Measurements from ENCODE around the gene EBNA1BP2. TPM values are rescaled to one million over a fixed set of nuclear protein-coding genes. Genes with fewer than 3 reads are reported as not detected.

The EBNA1BP2 gene
- total and polyA plus RNA-seq, 2 of the 13 experiments (the other 11 are each of a cell fraction or from before 2014, with no cell fraction given), result 27.1 to 102 TPM

DNA sequence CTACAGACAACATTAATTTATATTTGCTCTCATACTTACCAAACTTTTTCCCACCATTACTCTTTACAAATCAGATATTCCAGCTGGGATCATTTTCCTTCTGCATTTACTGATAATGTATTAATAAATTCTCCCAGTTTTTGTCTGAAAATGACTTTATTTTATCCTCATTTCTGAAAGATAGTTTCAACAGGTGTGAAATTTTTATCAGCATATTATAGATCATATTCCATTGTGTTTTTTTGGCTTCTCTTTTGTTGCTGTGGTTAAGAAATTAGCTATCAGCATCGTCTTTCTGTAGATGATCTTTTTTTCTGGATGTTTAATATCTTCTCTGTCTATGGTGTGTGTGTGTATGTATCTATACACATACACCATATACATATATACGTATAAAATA is 2.8 kb upstream of the EBNA1BP2 start:
- H3K36me3 ChIP-seq (replicated peaks in 1 of 2; ENCODE audit: control insufficient read depth in 1 of 2, insufficient read depth in 2 of 2, low read length in 2 of 2), result peaks cover 0 to 5% of the 10 kb centered on the region in 2 experiments; a peak in 4 of 5 replicates
- no TSS peak for BruUV-seq (replicated peaks)
- in situ Hi-C loops (cut with HindIII; ENCODE audit: extremely low pct_ligation_motif_present, low pct_unique_long_range_greater_than_20kb) (no loop called here), intact Hi-C loops (cut with micrococcal nuclease; ENCODE audit: unreplicated experiment) (no loop called here)
- no peak overlapping the region for H2AFZ ChIP-seq (ENCODE audit: low read length)
- WGBS (ENCODE audit: low lambda C conversion rate), result 1% methylated on average over 2 of the region's 2 CpGs
- peaks cover 20% of the 10 kb centered on the region for H3K79me2 ChIP-seq (ENCODE audit: insufficient read depth, low read length)
- H3K4me2 ChIP-seq (ENCODE audit: low read depth, low read length), result no peak overlapping the region
- ATAC-seq, result no peak
- ChIA-PET POLR2A (no interaction called here), CTCF (ENCODE audit: low intra/inter-chr PET ratio, low total read pairs) (no interaction called here)
- H3K9me3 ChIP-seq (ENCODE audit: low read length), result no peaks in the 10 kb centered on the region
- no peak overlapping the region for H3K9ac ChIP-seq (ENCODE audit: insufficient read depth, low read depth, low read length)
- H3K27me3 ChIP-seq (ENCODE audit: control insufficient read depth in 1 of 2, insufficient read depth in 2 of 2, low read length in 2 of 2), result peaks cover 0 to 26% of the 10 kb centered on the region in 2 experiments; a peak in 3 of 5 replicates
- FAIRE-seq, result no peak
- H3K4me3 ChIP-seq (replicated peaks in 1 of 3; ENCODE audit: insufficient read depth in 1 of 3, low read depth in 2 of 3, low read length in 3 of 3), result no peak overlapping the region
- H3K27ac ChIP-seq (ENCODE audit: extremely low read length, insufficient read depth, low read length), result no peak overlapping the region
- H4K20me1 ChIP-seq (ENCODE audit: insufficient read depth, low read length), result no peaks in the 10 kb centered on the region
- H3K4me1 ChIP-seq (ENCODE audit: insufficient read depth, low read length), result peaks cover 20% of the 10 kb centered on the region
- no peak for DNase-seq (ENCODE audit: low spot score)
- no peak for TF ChIP-seq ZSCAN25 (CRISPR knock-in tag; IDR thresholded peaks at IDR 0.05)
- no peak for TF ChIP-seq ZNF354B (CRISPR knock-in tag; IDR thresholded peaks at IDR 0.05)
- no peak for TF ChIP-seq RBM39 (IDR thresholded peaks at IDR 0.05; ENCODE audit: low read depth, low read length, poor library complexity, severe bottlenecking)
- no peak for TF ChIP-seq SNRNP70 (IDR thresholded peaks at IDR 0.05; ENCODE audit: low read depth, low read length)
- no peak for TF ChIP-seq ZNF33B (CRISPR knock-in tag; IDR thresholded peaks at IDR 0.05)
- TF ChIP-seq CCDC6 (CRISPR knock-in tag; IDR thresholded peaks at IDR 0.05), result no peak
- no peak for TF ChIP-seq KDM2A (CRISPR knock-in tag; IDR thresholded peaks at IDR 0.05; ENCODE audit: borderline replicate concordance, low read depth)
- TF ChIP-seq, protein P1, sequence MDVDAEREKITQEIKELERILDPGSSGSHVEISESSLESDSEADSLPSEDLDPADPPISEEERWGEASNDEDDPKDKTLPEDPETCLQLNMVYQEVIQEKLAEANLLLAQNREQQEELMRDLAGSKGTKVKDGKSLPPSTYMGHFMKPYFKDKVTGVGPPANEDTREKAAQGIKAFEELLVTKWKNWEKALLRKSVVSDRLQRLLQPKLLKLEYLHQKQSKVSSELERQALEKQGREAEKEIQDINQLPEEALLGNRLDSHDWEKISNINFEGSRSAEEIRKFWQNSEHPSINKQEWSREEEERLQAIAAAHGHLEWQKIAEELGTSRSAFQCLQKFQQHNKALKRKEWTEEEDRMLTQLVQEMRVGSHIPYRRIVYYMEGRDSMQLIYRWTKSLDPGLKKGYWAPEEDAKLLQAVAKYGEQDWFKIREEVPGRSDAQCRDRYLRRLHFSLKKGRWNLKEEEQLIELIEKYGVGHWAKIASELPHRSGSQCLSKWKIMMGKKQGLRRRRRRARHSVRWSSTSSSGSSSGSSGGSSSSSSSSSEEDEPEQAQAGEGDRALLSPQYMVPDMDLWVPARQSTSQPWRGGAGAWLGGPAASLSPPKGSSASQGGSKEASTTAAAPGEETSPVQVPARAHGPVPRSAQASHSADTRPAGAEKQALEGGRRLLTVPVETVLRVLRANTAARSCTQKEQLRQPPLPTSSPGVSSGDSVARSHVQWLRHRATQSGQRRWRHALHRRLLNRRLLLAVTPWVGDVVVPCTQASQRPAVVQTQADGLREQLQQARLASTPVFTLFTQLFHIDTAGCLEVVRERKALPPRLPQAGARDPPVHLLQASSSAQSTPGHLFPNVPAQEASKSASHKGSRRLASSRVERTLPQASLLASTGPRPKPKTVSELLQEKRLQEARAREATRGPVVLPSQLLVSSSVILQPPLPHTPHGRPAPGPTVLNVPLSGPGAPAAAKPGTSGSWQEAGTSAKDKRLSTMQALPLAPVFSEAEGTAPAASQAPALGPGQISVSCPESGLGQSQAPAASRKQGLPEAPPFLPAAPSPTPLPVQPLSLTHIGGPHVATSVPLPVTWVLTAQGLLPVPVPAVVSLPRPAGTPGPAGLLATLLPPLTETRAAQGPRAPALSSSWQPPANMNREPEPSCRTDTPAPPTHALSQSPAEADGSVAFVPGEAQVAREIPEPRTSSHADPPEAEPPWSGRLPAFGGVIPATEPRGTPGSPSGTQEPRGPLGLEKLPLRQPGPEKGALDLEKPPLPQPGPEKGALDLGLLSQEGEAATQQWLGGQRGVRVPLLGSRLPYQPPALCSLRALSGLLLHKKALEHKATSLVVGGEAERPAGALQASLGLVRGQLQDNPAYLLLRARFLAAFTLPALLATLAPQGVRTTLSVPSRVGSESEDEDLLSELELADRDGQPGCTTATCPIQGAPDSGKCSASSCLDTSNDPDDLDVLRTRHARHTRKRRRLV (CRISPR knock-in tag; IDR thresholded peaks at IDR 0.05), result no peak
- TF ChIP-seq, protein P2, sequence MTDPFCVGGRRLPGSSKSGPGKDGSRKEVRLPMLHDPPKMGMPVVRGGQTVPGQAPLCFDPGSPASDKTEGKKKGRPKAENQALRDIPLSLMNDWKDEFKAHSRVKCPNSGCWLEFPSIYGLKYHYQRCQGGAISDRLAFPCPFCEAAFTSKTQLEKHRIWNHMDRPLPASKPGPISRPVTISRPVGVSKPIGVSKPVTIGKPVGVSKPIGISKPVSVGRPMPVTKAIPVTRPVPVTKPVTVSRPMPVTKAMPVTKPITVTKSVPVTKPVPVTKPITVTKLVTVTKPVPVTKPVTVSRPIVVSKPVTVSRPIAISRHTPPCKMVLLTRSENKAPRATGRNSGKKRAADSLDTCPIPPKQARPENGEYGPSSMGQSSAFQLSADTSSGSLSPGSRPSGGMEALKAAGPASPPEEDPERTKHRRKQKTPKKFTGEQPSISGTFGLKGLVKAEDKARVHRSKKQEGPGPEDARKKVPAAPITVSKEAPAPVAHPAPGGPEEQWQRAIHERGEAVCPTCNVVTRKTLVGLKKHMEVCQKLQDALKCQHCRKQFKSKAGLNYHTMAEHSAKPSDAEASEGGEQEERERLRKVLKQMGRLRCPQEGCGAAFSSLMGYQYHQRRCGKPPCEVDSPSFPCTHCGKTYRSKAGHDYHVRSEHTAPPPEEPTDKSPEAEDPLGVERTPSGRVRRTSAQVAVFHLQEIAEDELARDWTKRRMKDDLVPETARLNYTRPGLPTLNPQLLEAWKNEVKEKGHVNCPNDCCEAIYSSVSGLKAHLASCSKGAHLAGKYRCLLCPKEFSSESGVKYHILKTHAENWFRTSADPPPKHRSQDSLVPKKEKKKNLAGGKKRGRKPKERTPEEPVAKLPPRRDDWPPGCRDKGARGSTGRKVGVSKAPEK (CRISPR knock-in tag; IDR thresholded peaks at IDR 0.05; ENCODE audit: borderline replicate concordance), result no peak
- no peak for TF ChIP-seq ZNF34 (CRISPR knock-in tag; IDR thresholded peaks at IDR 0.05; ENCODE audit: borderline replicate concordance)
- TF ChIP-seq, protein P3, sequence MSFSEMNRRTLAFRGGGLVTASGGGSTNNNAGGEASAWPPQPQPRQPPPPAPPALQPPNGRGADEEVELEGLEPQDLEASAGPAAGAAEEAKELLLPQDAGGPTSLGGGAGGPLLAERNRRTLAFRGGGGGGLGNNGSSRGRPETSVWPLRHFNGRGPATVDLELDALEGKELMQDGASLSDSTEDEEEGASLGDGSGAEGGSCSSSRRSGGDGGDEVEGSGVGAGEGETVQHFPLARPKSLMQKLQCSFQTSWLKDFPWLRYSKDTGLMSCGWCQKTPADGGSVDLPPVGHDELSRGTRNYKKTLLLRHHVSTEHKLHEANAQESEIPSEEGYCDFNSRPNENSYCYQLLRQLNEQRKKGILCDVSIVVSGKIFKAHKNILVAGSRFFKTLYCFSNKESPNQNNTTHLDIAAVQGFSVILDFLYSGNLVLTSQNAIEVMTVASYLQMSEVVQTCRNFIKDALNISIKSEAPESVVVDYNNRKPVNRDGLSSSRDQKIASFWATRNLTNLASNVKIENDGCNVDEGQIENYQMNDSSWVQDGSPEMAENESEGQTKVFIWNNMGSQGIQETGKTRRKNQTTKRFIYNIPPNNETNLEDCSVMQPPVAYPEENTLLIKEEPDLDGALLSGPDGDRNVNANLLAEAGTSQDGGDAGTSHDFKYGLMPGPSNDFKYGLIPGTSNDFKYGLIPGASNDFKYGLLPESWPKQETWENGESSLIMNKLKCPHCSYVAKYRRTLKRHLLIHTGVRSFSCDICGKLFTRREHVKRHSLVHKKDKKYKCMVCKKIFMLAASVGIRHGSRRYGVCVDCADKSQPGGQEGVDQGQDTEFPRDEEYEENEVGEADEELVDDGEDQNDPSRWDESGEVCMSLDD (CRISPR knock-in tag; IDR thresholded peaks at IDR 0.05; ENCODE audit: borderline replicate concordance), result no peak
- TF ChIP-seq, protein P4, sequence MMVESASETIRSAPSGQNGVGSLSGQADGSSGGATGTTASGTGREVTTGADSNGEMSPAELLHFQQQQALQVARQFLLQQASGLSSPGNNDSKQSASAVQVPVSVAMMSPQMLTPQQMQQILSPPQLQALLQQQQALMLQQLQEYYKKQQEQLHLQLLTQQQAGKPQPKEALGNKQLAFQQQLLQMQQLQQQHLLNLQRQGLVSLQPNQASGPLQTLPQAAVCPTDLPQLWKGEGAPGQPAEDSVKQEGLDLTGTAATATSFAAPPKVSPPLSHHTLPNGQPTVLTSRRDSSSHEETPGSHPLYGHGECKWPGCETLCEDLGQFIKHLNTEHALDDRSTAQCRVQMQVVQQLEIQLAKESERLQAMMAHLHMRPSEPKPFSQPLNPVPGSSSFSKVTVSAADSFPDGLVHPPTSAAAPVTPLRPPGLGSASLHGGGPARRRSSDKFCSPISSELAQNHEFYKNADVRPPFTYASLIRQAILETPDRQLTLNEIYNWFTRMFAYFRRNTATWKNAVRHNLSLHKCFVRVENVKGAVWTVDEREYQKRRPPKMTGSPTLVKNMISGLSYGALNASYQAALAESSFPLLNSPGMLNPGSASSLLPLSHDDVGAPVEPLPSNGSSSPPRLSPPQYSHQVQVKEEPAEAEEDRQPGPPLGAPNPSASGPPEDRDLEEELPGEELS (CRISPR knock-in tag; IDR thresholded peaks at IDR 0.05), result no peak
